GM15510 (cell line): ENCODE results near the gene P3R3URF.

Experiments
- POLR2A ChIP-seq: IDR thresholded peaks from 3 replicates; pipeline ENCODE4 v1.6.1; 2011; ENCODE audit warnings: borderline replicate concordance; ENCODE audit not compliant: insufficient read length; ENCODE audit errors: extremely low read depth

P3R3URF gene

GRCh38 chr1:46197964-46198811 lies 21.9 kb upstream of the P3R3URF start, which contains the start of gene POMGNT1:
TSS of gene POMGNT1 (minus strand) at chr1:46198434. CDS start at chr1:46197821, 613 bp downstream.
- TF ChIP-seq POLR2A: peak; percentile 79

GRCh38 chr1:46197560-46197963 lies 21.3 kb upstream of the P3R3URF start:
- no peak for TF ChIP-seq POLR2A

GRCh38 chr1:46196609-46197008 lies 20.3 kb upstream of the P3R3URF start:
- no peak for TF ChIP-seq POLR2A

GRCh38 chr1:46194641-46195193 lies 18.4 kb upstream of the P3R3URF start:
- TF ChIP-seq POLR2A: no peak

- TF ChIP-seq POLR2A: no peak
Measured at GRCh38 chr1:46193984-46194570, 17.8 kb upstream of the P3R3URF start.

DNA sequence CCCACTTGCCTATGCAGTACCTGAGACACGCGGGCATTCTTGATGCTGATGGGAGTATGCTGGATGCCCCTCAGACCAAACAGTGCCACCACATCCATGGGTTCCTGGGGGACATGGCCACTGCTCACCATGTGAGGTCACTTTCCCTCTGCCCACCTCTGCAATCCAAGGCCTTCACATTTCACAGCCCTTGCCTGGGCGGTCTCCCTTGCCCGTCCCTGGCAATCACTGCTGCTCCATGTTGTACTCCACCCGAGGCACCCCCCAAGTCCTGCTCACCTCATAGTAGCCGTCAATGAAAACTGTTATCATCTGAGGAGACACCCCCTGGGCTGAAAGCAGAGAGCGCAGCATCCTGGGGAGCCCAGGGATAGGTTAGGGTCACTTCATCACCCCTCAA lies 17.0 kb upstream of the P3R3URF start:
- no peak for TF ChIP-seq POLR2A

- no peak for TF ChIP-seq POLR2A
Measured at GRCh38 chr1:46192171-46192570, 15.9 kb upstream of the P3R3URF start.

GRCh38 chr1:46191033-46191701 lies 14.9 kb upstream of the P3R3URF start:
- no peak for TF ChIP-seq POLR2A

DNA sequence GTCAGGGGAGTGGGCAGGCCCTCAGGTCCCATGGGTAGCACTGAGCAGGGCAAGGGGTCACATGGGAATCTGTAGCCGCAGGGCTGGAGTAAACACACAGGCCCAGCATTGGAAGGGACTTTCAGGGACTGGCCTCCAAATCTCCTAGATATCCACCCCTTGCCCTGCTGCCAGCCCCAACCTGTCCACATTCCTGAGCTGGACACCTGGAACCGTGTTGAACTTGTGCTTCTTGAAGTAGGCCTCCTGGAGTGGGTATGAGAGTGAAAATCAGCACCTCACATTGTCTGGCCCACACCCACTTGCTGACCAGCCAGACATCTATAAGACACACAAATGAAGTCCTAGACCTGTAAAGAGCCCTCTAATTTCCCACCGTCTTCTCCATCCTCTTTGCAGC lies 14.3 kb upstream of the P3R3URF start:
- TF ChIP-seq POLR2A: no peak

GRCh38 chr1:46188295-46189030 lies 12.2 kb upstream of the P3R3URF start:
- TF ChIP-seq POLR2A: no peak

- no peak for TF ChIP-seq POLR2A
Measured at GRCh38 chr1:46187106-46187869, 11.0 kb upstream of the P3R3URF start.

DNA sequence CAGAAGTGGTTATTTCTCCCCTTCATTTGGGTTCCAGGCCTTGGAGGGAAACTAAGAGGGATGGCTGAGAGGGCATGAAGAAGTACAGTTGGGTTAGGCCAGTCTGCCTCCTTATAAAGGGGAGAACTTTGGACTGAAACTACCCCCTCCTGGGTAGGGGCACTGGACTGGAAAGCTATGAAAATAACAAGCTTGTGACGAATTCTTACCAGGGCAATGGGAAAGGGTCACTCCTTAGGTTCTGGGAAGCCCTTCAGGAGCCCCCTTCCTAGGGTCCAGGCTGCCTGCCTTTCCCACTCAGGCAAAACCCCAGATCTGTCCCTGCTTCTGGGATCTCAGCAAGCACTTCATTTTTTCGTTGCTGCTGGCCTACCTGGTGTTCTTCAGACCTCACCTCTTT lies 9.8 kb upstream of the P3R3URF start:
- no peak for TF ChIP-seq POLR2A

- TF ChIP-seq POLR2A: no peak
Measured at GRCh38 chr1:46184920-46185658, 8.8 kb upstream of the P3R3URF start.
